GM21528 (cell line): ENCODE data around the gene UGCG.

Source experiments
- ATAC-seq: cut with Tn5 transposase; IDR thresholded peaks from one replicate; pipeline ENCODE4 v1.9.1; 2021; ENCODE audit warnings: mild to moderate bottlenecking, moderate library complexity; ENCODE audit not compliant: unreplicated experiment, low FRiP score

The UGCG gene

DNA sequence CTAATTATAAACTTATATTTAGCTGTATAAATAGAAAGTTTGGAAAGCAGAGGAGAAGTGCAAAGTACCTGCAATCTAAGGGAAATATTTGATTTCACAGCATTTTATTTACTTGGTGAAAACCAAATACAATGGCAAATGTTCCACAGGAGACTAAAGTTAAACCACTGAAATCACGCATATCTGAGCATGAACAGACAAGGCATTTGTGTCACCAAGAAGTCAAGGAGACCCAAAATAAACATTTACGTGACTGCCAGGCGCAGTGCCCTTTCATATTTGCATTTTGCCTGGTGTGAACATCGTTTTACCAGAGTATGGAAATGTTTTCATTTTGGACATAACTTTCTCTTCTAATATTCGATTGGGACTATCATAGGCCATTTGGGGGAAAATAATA, 20.6 kb downstream of the UGCG start:
- ATAC-seq, result no peak

GRCh38 chr9:111917980-111918379, 21.4 kb downstream of the UGCG start:
- ATAC-seq, result no peak

DNA sequence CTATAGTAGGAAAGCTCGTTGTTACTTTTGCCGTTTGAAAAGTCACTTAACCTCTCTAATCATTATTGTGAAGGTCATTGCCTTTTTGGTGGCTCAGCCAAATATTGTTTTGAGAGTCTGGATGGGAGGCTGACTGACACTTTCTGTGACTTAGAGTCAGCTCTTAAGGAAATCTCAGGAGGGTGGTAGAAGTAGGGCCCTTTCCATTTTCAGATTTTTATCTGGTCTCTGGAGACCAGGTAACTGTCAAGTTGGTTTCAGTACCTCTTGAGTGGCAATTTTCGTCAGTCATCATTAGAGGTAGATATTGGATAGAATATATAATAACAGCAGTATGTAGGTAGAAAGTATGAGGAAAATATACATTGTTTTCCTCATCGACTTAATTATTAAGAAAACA, 23.3 kb downstream of the UGCG start:
- ATAC-seq, result no peak

GRCh38 chr9:111920531-111920930, 23.9 kb downstream of the UGCG start:
- ATAC-seq, result no peak

DNA sequence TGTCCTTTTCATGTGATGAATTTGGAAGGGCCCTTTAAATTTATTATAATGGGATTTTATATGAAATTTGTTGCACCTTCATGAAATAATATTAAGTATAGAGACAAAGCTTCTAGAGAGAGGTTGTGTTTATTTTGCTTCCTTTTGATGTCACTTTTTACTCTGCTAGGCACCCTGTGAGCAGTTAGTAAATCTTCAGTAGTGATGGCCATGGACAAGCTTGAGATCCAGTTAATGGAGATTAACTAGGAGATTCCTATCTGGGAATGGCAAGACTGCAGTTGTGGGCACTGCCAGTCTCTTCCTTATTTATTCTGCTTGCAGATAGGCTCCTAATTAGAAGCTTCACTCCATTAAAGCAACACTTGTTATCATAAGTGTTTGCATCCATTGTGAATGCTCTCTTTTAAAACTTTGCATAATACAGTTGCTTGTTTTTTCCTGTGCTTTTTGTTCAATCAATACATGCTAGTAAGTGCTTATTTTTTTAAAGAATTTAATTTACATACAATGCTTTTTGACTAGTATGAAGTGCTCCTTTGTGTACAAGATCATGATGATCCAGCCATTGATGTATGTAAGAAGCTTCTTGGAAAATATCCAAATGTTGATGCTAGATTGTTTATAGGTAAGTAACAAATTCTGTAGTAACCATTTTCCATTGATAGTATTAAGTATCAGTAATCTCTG, 25.9 kb downstream of the UGCG start:
- ATAC-seq, result no peak

- no peak for ATAC-seq
Measured at GRCh38 chr9:111924281-111924680, 27.7 kb downstream of the UGCG start.

- ATAC-seq, result no peak
Measured at GRCh38 chr9:111925017-111925770, 28.6 kb downstream of the UGCG start.

DNA sequence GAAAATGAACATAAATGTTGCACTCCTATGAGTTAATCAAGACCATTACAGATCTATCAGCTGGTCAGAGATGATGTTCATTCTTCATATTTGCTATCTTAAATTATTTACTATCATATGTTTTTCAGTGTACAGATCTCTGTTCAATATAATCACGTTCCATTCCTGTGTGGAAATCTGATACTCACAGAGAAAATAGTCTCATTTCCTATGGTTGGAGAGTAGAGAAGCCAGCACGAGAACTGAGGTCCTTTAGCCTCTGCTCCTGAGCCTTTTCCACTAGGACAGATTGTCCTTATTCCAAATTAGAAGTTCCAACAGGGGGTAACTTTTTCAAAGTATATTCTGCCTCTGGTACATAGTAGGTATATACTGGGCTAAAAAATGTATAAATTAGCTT, 29.2 kb downstream of the UGCG start:
- ATAC-seq, result no peak

DNA sequence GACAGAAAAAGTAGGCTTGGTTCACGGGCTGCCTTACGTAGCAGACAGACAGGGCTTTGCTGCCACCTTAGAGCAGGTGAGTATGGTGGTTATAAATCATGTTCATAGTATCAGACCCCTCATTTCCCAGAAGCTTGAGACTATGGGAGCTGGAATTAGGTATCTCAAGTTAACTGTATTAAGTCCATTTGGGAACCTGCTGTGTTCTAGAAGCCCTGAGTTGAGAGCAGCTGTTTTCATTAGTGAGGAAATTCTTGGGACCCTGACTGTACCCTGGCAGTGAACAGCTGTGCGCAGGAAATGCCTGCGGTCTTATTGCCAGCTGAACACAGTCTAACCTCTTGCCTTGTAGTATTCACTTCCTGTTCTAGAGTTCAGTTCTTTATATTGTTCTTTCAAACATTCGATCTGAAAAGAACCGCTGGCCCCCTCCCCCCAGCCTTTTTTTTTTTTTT, 29.8 kb downstream of the UGCG start:
- ATAC-seq, result peak; percentile 99

- no peak for ATAC-seq
Measured at GRCh38 chr9:111928359-111928720, 31.7 kb downstream of the UGCG start.

DNA sequence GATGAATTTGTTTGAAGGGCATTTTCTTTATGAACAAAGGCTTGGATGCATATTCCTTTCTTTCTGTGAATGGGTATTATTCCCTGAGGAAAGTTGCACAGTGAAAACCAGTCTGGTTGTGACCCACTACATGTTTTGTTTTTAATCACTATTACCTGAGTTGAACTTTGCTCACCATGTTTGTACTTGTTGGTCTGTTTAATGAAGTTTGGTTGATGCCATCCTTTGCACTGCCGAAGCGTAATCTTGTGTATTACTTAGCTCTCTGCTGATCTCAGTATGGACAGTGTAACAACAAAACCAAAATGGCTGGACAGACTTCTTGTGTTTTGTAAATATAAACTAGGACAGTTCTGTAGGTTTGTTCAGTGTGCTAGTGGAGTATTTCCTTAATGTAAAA, 38.1 kb downstream of the UGCG start:
- ATAC-seq, result no peak

DNA sequence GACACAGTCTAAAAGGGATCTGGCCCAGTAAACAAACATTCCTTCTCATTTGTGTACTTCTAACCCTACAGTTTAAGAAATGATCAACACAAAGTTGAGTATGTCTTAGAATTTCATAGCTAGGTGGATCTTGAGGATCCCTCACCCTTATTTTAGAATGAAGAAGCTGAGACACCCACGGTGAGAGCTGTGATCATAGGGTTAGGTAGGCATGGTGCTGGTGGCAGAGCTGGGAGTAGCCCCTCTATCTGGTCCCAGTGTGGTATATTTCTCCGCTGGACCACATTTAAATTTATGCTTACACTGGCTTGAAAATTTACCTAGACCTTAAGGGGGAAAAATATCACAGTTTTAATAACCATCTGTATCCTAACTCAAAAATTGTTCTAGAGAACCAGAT, 39.8 kb downstream of the UGCG start:
- no peak for ATAC-seq

GRCh38 chr9:111937301-111937700, 40.7 kb downstream of the UGCG start:
- no peak for ATAC-seq

DNA sequence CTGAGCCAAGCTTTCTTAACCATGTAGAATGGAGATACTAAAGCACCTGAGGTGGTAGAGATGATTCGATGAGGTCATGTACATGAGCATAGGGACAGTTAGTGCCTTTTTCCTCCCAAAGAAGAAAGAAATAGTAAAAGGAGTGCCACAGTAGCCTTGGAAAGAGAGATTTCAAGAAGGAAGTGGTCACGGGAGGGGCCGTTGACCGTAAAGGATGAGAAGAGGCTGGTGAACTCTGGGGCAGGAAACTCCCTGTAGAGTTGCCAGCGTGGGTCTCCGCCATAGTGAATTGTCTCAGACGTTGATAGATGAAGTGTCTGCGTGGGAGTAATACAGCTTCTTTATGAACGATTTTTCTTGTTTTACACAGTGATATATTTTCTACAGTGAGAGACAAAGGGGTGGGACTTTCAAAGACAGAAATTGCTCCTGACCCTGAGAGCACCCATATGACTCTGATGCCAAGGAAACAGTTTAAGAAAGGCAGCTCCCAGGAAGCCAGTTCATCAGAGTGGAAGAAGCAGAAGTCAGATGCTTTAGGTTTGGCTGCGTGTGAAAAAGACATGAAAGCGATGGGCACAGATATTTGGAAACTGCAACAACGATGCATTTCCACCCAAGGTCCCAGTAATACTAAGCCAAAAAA, 41.3 kb downstream of the UGCG start:
- peak; percentile 56 for ATAC-seq

DNA sequence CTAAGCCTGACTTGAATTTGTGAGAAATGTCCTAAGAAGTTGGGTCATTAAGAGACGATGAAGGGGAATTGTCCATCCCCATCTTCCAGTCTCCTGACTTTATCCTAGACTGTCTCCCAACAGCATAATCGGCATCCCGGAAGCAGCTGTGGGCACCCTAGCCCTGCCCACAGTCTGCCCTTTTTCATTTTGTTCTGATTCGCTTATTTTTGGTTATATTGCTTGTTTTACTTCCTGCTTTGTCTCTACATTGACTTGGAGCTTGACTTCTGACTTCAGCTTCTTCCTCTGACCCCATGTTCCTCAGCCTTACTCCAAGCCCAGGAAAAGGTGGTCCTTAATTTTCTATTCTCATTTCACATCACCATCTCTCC, 41.8 kb downstream of the UGCG start:
- ATAC-seq, result no peak

GRCh38 chr9:111939322-111939721, 42.7 kb downstream of the UGCG start:
- ATAC-seq, result no peak

GRCh38 chr9:111940697-111941096, 44.1 kb downstream of the UGCG start:
- no peak for ATAC-seq

GRCh38 chr9:111943200-111943599, 46.6 kb downstream of the UGCG start:
- no peak for ATAC-seq

DNA sequence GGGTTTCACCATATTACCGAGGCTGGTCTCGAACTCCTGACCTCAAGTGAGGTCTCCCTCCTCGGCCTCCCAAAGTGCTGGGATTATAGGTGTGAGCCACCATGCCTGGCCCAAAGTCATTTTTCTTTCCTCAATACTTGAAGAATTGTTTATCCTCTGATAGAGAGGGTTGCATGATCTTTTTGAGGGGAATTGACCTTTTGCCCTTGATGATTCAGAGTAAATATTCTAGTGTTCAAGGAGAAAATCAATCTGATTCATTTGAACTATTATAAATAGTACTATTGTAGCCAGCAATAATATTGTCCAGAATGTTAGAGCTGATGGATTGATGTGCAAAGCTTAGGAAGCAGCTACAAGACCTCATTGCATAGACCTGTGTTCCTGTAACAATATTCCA, 47.1 kb downstream of the UGCG start:
- no peak for ATAC-seq

- ATAC-seq, result no peak
Measured at GRCh38 chr9:111944241-111944866, 47.7 kb downstream of the UGCG start.

GRCh38 chr9:111945216-111945615, 48.6 kb downstream of the UGCG start:
- ATAC-seq, result peak; percentile 56
